GM21423 (cell line): ENCODE data around the gene ZNF526.
"Not testable (repeated sequence)": the region's sequence is repeated elsewhere in the genome, so short reads cannot be mapped to it uniquely, and the experiment has no call there.

ENCODE experiments used
- ATAC-seq: cut with Tn5 transposase; IDR thresholded peaks from one replicate; pipeline ENCODE4 v1.9.1; 2021; ENCODE audit warnings: mild to moderate bottlenecking, moderate library complexity; ENCODE audit not compliant: unreplicated experiment

The ZNF526 gene

DNA sequence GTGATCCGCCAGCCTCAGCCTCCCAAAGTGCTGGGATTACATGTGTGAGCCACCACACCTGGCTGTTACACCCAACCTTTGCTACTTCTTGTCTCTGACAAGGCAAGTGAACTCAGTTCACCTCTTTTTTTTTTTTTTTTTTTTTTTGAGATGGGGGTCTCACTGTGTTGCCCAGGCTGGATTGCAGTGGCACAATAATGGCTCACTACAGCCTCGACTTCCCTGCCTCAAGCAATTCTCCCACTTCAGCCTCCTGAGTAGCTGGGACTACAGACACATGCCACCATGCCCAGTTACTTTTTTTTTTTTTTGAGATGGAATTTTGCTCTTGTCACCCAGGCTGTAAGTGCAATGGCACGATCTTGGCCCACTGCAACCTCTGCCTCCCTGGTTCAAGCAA lies 37.7 kb downstream of the ZNF526 start:
- ATAC-seq: not testable (repeated sequence)

DNA sequence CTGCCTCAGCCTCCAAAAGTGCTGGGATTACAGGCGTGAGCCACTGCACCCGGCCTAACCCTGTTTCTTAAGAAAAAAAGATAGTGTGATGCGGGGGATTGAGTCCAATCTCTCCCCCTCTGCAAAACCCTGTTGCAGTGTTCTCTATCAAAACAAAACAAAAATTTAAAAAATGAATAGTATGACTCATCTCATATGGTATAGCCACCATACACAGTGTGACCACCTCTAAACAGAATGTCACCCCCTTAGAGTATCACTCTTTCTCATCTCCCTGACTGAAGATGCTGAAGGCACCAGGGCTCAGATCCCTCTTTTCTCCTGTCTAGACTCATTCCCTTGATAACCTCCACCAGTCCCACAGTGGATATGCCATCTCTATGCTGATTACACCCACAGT lies 41.7 kb downstream of the ZNF526 start:
- ATAC-seq: no peak

DNA sequence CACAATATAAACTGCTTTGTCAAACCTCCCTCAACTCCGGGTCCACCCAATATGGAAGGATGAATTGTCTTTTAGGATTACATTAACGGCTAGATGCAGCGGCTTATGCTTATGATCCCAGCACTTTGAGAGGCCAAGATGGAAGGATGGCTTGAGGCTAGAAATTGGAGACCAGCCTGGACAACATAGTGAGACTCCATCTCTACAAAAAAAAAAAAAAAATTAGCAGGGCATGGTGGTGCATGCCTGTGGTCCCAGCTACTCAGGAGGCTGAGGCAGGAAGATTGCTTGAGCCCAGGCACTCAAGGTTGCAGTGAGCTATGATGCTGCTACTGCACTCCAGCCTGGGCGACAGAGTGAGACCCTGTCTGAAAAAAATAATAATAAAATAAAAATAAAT lies 46.0 kb downstream of the ZNF526 start:
- not testable (repeated sequence) for ATAC-seq

DNA sequence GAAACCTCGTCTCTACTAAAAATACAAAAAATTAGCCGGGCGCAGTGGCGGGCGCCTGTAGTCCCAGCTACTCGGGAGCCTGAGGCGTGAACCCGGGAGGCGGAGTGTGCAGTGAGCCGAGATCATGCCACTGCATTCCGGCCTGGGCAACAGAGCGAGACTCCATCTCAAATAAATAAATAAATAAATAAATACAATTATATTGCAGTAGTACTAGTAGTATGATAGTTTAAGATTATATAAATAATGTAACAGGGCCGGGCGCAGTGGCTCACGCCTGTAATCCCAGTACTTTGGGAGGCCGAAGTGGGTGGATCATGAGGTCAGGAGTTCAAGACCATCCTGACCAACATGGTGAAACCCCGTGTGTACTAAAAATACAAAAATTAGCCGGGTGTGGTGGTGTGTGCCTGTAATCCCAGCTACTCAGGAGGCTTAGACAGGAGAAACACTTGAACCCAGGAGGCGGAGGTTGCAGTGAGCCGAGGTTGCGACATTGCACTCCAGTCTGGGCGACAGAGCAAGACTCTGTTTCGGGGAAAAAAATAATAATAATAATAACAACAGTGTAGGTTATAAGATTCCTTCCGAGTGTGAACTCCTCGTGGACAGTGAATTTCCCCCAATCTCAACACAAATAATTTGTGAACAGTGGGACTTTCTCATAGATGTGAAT lies 47.0 kb downstream of the ZNF526 start:
- not testable (repeated sequence) for ATAC-seq

DNA sequence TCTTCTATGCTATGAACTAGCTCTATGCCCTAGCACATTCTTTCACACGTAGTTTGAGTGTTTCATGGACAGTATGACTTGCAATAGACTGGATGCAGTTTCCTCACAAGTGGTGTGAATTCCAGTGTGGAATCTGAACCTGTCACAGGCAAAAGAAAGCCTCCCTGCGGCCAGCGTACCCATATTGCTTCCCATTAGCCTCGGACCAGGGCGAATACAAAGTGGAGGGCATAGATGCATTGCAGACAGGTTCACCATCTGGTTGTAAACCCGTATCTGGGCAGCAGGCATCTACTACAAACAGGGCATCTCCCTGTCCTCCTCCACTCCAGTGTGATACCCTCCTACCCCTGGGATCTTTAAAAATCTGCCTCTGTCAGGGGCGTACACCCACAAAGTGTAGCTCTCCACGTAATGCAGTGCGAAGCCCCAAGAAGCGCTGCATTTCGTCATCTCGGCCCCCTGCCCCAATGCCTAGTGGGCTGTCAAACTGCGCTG lies 47.6 kb downstream of the ZNF526 start:
- ATAC-seq: no peak

DNA sequence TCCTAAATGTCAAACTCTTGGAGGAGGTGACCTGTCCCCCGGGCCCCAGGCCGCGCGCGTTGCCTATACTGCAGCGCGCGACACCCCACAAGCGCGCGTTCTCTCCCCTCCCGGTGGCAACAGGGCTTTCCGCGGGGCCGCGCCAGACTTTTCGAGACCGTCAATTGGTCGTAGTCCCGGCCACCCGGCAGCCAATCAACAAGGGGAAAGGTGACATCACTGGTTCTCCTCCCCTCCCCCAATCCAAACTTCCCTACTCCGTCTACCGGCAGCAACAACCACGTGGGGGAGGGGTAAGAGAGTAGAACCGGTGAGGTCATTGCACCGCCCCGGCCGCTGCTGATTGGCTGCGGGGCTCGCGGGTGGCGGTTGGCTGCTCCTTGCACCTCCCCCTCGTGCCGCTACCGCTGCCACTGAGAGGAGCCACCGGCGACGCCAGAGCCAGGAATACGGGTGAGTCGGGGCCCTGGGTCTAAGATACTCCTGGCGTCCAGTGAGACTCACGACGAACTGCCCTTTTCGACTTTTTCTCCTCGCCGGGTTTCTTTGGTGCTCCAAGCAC lies 48.1 kb downstream of the ZNF526 start:
- peak; percentile 51 for ATAC-seq

DNA sequence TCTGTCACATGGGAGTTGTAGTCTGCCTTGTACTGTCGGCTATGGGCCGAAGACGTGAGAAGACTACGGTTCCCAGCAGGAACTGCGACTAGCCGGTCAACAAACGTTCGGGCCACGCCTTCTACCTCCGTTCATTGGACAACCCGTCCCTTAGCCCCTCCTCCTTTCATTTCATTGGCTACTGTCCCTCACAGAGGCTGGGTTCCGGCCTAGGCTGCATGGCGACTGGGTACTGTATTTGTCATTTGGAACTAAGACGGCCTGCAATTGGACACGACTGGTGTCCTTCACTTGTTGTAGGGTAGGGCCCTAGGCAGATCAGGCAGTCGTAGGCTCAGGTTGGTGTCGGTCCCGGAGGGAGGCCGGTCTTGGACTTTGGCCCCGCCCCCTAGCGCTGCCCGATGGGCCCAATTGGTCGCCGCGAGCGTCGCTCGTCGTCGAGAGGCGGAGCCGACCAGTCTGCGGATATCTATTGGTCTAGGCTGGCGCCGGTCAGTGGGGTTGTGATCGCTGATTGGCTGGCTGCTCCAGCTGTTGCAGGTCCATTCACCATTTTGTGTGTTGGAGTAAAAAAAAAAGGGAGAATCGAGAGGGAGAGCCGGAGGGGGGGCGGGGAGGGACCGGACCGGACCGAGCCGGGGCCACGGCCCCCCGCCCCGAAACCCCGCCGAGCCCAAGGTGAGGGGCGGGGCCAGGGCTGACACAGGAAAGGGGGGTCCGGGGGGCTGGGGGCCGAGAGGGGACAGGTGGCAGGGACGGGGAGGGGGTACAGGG lies 48.8 kb downstream of the ZNF526 start, which contains the start of gene CIC:
Gene CIC, plus strand, starts transcription at position 549 of the 774 bp plus-strand sequence. CDS start 2,532 bp downstream, outside the sequence.
- peak; percentile 75 for ATAC-seq

DNA sequence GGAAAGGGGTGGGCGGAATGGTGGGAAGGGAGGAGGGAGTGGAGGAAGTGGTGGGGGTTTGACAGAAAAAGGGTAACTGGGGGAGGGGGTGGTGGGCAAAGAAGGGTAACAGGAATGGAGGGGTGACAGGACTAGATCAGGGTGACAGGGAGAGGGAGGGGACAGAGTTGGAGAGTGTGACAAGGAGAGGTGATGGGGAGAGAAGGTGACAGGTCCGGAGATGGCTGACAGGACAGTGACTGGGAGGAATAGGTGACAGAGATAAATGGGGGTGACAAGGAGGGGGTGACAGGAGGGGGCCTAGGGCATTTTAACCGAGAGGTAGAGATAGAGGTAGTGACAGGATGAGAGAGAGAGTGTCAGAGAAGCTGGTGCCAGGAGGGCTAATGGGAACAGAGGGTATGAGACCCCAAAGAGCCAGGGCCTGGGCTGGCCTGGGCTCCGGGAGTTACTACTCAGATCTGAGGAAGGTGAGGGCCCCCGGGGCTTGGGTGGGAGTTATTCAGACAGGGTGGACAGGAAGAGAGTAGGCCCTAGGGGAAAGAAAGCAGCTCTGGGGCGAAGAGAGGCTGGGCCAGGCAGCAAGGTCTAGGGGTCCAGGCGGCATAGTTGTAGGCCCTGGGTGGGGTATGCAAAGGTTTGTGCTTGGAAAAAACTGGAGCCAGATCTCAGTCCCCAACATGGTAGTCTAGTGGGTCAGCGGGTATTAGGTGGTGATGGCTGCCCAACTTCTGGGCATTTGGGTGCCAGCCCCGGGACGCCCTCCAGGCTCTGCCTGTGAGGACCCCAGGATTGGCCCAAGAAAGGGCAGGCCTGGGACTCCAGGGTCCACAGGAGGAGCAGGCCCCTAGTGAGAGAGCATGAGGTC lies 49.6 kb downstream of the ZNF526 start:
- no peak for ATAC-seq

DNA sequence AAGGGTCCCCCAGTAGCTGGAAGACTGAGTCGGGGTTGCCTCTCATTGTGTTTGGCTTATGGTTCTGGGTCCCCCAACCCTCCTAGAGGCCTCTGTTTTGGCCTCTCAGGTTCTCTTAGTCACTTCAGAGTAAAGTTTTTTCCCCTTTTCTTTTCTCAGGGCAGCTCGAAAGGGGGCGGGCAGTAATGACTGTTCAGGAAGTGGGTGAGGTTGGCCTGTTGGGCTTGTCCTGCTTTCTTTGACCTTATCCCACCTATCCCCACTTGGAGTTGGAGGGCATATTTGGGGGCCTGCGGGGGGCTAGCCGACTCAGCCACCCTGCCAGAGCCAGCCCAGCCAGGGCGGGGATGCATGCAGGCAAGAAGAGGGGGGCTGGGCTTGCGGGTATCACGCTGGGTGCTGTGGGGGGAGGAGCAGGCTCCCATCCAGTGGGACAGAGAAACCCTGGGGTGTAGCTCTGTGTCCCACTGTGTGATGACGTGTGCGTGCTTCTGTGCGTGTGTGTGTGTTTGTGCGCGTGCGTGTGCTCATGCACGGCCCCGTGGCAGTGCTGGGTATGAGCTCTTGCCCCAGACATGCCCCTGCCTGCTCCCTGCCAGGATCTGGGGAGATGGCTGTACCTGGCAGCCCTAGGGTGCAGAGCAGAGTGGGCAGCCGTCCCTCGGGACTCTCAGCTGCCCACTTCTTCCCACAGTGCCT lies 50.4 kb downstream of the ZNF526 start:
- ATAC-seq: no peak

DNA sequence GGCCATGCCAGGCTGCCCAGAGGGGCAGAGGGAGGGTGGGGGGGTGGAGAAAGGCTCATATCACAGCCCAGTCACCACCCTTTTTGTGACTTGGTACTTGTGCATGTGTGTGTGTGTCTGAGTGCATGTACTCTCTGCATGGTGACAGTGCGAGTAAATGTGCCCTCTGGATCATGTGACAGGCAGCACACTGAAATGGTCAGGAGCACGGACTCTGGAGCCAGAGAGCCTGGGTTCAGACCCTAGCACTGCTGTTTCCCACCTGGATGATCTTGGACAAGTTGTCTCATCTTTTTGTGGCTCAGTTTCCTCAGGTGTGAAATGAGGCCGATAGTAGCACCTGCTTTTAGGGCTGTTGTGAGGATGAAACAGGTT lies 50.9 kb downstream of the ZNF526 start:
- ATAC-seq: no peak

DNA sequence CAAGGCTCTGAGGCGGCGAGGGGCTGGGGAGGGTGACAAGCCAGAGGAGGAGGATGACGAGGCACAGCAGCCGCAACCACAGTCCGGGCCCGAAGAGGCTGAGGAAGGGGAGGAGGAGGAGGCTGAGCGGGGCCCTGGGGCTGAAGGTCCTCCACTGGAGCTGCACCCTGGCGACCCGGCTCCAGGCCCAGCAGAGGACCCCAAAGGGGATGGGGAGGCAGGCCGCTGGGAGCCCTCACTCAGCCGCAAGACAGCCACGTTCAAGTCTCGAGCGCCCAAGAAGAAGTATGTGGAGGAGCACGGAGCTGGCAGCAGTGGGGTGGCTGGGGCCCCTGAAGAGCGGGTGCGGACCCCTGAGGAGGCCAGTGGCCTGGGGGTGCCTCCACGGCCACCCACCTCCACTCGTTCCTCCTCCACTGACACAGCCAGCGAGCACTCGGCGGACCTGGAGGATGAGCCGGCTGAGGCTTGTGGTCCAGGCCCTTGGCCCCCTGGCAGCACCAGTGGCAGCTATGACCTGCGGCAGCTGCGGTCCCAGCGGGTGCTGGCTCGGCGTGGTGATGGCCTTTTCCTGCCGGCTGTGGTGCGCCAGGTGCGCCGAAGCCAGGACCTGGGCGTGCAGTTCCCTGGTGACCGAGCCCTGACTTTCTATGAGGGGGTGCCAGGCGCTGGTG lies 51.9 kb downstream of the ZNF526 start:
- ATAC-seq: no peak

DNA sequence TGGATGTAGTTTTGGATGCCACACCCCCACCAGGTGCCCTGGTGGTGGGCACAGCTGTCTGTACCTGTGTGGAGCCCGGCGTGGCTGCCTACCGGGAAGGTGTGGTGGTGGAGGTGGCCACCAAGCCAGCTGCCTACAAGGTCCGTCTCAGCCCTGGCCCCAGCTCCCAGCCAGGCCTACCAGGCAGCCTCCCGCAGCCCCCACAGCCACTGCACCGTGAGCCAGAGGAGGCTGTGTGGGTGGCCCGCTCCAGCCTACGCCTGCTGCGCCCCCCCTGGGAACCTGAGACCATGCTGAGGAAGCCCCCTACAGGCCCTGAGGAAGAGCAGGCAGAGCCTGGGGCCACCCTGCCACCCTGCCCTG lies 52.4 kb downstream of the ZNF526 start:
- no peak for ATAC-seq

DNA sequence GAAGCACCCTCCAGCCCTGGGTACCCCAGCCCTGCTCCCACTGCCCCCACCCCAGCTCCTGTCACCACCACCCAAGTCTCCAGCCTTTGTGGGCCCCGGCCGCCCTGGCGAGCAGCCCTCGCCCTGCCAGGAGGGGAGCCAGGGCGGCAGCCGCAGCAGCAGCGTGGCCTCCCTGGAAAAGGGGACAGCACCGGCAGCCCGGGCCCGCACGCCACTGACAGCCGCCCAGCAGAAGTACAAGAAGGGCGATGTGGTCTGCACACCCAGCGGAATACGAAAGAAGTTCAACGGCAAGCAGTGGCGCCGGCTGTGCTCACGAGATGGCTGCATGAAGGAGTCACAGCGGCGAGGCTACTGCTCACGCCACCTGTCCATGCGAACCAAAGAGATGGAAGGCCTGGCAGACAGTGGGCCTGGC lies 52.9 kb downstream of the ZNF526 start:
- ATAC-seq: no peak

DNA sequence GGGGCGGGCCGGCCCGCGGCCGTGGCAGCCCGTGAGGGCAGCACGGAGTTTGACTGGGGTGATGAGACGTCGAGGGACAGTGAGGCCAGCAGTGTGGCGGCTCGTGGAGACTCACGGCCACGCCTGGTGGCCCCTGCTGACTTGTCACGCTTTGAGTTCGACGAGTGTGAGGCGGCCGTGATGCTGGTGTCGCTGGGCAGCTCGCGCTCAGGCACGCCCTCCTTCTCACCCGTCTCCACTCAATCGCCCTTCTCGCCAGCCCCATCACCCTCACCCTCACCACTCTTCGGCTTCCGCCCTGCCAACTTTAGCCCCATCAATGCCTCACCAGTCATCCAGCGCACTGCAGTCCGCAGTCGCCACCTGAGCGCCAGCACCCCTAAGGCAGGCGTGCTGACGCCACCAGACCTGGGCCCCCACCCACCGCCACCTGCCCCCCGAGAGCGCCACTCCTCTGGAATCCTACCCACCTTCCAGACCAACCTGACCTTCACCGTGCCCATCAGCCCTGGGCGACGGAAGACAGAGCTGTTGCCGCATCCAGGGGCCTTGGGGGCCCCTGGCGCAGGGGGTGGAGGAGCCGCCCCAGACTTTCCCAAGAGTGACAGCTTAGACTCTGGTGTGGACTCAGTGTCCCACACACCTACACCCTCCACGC lies 53.4 kb downstream of the ZNF526 start:
- ATAC-seq: no peak

DNA sequence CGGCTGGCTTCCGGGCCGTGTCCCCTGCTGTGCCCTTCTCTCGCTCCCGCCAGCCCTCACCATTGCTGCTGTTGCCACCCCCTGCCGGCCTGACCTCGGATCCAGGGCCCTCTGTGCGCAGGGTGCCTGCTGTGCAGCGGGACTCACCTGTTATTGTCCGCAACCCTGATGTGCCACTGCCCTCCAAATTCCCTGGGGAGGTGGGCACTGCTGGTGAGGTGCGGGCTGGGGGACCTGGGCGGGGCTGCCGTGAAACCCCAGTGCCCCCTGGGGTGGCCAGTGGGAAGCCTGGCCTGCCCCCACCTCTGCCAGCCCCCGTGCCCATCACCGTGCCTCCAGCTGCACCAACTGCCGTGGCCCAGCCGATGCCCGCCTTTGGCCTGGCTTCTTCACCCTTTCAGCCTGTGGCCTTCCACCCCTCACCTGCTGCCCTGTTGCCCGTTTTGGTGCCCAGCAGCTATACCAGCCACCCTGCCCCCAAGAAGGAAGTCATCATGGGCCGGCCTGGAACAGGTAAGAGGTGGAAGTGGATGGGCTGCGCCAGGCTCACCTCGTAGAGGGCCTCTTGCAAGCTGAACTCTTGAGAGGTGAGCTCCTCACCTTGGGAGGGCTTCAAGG lies 54.1 kb downstream of the ZNF526 start:
- no peak for ATAC-seq

DNA sequence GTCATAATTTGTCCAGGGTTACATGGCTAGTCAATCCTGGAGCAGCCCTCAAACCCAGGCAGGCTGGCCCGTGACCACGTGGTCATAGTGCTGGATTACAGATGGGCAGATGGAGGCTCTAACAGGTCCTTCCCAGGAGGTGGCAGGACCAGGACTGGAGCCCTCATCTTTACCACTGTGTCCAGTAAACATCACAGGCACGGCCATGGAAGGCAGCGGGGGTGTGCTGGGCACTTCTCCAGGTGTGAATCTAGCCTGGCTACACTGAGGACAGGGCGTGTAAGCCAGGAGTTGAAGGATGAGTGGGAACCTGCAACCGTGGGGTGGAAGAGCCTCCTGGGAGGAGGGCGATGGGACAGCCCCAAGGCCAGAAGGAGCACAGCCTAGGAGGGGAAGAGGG lies 55.0 kb downstream of the ZNF526 start:
- ATAC-seq: no peak

DNA sequence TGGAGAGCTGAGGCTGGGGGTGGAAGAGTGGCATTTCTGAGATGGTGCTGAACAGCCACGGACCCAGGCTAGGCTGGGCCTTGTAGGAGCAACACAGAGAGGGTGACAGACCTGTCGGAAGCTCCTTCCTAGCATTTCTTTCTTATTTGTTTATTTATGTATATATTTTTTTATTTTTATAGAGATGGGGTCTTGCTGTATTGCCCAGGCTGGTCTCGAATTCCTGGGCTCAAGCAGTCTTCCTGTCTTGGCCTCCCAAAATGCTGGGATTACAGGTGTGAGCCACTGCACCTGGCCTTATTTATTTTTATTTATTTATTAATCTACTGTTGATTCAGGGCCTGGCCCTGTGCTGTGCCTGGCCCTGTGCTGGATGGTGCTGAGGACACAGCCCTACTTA lies 55.4 kb downstream of the ZNF526 start:
- ATAC-seq: no peak

DNA sequence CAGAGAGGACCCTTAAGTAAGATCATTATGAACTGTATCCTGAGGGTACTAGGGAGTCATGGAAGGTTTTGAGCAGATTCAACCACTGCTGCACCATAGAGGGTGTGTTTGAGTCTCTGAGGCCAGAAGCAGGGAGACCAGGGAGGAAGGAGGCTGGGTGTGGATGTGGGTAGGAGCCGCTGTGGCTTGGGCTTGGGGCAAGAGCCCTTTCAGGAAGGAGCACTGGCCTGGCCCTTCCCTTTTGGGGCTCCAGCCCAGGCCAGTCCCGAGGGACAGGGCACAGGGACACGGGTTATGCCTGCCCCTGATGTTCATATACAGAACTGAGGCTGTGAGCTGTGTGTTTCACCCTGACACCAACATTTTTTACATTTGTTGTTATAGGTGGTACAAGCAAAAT lies 56.2 kb downstream of the ZNF526 start:
- ATAC-seq: no peak

DNA sequence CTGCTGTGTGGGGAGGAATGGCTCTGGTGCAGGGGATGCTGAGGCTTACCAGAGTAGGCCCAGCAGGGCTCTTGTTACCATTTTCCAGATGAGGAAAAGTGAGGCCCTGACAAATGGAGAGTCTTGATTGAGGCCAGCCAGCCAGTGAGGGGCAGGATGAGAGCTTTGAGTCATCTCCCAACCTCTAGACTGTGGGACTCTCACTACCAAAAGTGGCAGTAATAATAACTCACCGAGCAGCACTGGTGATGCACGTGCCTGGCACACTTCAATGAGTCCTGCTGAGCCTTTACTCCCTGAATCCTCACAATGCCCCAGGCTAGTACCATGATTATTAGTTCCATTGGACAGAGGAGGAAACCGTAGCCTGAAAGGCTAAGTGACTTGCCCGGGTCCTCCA lies 56.7 kb downstream of the ZNF526 start:
- ATAC-seq: no peak
